Measurements from ENCODE around the gene NOCT. TPM values are rescaled to one million over a fixed set of nuclear protein-coding genes. Genes with fewer than 3 reads are reported as not detected.

NOCT gene
- total and polyA plus RNA-seq, 2 of the 8 experiments (the other 6 are each of a cell fraction or from before 2014, with no cell fraction given): 10.4 to 45.5 TPM

DNA sequence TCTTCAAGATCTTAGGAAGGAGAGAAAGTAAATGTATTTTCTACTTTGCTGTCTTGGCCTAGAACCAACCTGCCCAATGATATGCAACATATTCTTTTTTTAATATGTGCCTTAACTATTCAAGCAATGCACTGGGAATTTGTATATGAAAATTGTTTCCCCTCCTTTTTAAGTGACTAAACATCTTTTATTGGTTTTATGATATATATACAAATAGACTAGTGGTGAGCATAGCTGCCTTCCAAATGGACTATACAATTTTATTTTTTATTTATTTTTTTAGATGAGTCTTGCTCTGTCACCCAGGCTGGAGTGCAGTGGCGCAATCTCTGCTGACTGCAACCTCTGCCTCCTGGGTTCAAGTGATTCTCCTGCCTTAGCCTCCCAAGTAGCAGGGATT, 10.3 kb downstream of the NOCT start (continued):
- TF ChIP-seq BACH1 (IDR thresholded peaks at IDR 0.05; ENCODE audit: low read length) (no peak), SP4 (IDR thresholded peaks at IDR 0.05; ENCODE audit: low read length) (no peak), CHD1 (IDR thresholded peaks at IDR 0.05; ENCODE audit: low read depth, low read length) (no peak), ASH2L (IDR thresholded peaks at IDR 0.05; ENCODE audit: low read length) (no peak)

Measured in H1 (cell line).